T-helper 9 cell (primary cell): ENCODE results near the gene TRIO.
"Not testable (repeated sequence)": the region's sequence is repeated elsewhere in the genome, so short reads cannot be mapped to it uniquely, and the experiment has no call there.

Source experiments
- DNase-seq: peaks from one replicate; pipeline ENCODE4 v3.0.0-alpha.2; 2020

The TRIO gene

DNA sequence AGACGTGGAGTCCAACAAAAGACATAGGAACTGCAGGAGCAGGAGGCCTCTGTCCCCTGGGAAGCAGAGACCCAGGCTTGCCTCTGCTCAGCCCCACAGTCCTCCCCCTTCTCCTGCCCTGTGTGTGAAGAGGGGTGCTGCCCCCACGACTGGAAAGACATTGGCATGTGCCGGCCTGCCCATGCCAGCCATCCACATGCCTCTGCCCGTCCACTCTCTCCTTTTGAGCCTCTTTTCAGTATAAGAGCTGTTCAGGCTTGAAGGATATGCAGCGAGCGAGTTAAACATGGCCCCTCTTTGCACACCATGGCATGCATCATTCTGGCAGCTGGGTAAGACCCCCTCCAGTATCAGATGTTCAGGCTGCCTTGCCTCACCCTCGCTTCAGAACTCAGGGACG, 278.7 kb downstream of the TRIO start:
- no peak for DNase-seq

DNA sequence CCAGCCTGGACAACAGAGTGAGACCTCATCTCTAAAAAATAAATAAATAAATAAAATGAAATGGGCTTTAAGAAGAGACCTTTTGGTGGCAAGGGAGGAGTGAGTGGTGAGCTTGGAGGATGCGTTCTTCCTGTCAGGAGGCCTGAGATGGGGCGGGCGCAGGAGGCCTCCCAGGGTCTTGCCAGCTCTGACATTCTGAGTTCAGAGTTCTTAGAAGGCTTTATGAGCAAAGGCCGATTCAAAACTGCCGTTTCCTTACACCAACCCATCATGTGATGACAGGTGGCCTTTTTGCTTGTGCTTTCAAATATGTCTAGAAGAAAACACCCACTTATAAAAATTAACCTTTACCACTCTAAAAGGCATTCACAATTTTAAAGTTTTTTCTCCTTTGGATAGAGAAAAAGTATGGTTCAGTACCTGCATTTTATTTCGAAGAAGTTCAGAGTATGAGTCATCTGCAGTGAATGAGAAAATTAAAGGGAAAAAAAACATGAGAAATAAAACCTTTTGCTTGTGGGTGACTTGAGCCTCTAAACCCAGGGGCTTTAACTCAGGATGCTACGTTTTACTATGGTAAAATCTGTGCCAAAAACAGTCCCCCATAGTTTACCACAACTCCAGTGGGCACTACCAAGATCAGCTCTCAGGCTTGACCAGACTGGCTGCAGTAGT, 281.0 kb downstream of the TRIO start:
- no peak for DNase-seq

DNA sequence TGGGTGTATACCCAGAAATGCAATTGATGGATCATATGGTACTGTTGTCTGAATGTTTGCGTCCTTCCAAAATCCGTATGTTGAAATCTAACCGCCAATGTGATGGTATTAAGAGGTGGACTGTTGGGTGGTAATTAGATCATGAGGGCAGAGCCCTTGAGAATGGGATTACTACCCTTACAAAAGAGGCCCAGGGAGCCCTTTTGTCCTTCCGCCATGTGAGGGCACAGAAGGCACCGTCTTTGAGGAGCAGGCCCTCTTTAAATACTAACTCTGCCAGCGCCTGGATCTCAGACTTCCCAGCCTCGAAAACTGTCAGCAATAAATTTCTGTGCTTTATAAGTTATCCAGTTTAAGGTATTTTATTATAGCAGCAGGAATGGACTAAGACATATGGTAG, 282.4 kb downstream of the TRIO start:
- DNase-seq, result no peak

DNA sequence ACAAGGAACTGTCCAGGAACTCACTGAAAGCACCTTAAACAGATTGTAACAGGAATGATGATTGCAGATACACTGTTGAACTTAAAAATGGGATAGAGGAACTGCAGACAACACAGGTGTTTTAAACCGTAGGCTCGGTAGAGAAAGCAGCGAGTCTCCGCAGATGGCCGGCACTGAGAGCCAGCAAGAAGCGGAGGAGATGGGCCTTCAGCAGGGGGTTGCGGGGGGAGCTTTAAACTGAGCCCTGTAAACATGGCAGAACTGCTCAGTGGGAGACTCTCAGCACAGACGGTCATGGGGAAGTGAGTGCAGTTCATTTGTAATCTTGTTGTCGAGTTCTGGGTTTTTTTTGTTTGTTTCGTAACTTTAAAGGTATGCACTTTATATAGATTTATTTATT, 283.4 kb downstream of the TRIO start:
- DNase-seq, result no peak

DNA sequence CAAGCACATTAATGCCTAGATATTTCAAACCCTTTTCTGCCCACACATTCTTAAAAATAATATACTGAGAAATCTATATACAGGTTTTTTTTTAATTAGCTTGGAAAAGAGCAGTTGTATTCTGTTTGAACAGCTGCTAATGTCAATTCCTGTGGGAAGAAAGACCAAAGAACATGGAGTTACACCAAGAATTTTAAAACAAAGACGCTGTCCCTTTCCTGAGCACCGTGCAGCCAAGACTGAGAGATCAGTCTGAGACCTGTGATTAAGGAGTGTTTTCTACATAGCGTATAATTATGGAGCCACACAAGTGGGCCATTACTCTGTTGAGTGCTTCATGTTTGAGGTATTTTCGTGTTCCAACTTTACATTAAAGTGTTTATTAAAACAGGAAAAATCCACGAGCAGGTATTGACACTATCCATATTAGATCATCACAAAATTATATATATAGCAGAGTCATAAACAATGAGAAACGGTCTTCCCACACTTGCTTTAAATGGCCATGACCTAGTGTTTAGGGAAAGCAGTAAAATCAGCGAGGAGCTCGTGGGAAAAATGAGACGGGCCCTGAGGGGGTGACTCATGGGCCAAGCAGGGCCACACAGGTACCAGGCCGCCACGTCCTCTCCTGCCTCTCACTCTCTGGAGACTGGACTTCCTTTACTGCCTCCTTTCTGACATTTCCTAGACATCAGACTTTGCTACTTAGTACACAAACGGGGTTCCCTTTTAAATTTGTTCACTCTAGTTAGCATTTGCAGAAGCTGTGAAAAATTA, 285.4 kb downstream of the TRIO start:
- no peak for DNase-seq

DNA sequence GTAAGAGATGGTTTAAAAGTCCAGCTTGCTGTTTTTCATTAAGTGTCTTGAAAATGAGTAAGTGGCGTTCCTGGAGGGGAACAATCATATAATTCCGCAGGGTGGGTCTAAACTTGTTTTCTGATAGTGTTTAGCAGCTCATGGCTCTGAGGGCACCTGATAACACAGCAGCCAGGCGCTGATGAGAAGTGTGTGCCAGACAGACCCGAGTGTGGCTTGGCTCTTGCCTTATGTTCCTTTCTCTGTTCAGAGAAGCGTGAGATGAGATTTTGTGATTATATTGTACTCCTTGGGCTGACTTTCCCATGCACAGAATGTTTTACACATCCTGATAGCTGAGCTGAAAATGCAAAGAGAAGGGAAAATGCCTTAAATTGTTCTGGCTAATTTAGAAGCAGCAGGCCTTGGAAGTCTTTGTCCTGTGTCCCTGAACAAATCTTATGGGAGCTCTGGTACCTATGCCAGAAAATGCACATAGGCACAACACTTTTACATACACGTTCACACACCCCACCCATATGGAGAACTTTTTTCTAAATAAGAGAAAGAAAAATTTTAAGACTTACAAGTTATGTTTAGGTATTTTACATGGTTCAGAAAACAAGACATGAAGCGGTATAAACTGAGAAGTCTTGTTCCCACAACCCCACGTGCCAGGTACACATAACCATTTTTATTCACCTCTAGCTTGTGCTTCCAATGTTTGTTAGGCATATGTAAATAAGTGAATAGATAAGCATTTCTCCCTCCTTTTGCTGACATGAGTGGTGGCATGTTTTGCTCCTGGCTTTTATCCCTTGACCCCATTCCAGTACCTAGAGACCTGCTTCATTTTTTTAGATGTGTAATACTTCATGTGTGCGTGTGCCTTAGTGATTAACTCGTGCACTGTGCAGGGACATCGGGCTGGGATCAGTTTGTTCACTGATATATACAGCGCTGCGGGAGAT, 286.2 kb downstream of the TRIO start:
- no peak for DNase-seq

DNA sequence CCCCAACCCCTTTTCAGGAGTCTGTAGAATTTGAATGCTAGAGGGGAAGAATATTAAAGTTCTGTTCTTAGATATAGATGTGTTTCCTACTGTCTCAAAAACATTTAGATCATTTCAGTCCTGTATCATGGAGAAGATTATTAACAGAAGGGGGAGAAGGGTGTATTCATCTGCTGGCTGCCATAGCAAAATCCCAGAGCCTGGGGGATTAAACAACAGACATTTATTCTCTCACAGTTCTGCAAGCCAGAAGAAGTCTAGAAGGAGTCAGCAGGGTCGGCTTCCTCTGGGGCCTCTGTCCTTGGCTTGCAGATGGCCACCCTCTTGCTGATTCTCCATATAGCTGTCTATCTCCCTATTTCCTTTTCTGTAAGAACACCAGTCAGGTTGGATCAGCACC, 288.4 kb downstream of the TRIO start:
- DNase-seq, result no peak

DNA sequence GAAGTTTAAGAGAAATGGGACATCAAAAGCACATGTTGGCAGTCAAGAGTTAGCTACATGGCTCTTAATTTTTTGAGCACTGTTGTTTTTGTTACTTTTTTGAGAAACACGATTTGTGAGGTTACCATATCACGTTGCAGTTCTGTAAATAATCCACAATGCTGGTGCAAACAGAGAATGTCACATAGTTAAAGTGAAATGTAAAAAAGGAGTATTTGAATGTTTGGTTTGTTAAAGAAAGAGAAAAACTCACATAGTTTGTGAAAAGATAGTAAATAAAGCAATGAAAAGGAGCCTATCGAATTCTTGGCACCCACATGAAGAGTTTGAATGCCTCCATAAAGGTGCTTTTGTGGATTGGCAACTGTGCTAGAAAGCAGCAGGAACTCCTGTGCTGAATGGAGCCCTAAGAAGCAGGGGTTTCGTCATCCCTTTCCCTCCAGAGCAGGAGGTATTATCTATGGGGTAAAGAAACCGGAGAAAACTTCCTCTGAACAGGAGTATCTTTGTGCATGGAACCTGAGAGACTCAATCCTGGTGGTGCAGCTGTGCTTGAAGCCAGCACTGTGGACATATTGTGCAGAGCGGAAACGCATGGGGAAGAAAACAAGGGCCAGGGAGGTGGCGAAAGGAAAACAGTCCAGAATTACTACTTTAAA, 289.9 kb downstream of the TRIO start:
- DNase-seq, result no peak

DNA sequence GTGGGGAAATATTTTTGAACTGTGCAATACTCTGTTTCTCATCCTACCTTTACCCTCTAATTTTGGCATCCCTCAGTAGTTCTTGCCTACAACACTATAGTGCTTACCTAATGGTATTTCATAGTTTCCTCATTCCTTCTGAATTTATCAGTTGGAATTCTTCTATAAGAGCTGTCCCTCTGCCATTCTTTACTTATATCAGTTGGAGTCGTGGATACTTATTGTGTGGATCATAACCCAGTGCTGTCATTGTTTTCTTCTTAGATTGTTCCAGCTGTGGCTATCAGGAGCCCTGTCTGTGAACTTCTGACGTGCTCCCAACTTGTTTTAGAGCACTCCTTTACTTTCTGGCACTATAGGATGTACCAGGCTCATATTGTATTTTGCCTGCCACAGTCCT, 292.3 kb downstream of the TRIO start:
- DNase-seq, result no peak

DNA sequence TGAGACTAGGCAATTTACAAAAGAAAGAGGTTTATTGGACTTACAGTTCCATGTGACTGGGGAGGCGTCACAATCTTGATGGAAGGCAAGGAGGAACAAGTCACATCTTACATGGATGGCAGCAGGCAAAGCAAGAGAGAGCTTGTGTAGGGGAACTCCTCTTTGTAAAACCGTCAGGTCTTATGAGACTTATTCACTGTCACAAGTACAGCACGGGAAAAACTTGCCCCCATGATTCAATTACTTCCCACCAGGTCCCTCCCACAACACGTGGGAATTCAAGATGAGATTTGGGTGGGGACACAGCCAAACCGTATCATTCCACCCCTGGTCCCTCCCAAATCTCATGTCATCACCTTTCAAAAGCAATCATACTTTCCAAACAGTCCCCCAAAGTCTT, 293.0 kb downstream of the TRIO start:
- not testable (repeated sequence) for DNase-seq

DNA sequence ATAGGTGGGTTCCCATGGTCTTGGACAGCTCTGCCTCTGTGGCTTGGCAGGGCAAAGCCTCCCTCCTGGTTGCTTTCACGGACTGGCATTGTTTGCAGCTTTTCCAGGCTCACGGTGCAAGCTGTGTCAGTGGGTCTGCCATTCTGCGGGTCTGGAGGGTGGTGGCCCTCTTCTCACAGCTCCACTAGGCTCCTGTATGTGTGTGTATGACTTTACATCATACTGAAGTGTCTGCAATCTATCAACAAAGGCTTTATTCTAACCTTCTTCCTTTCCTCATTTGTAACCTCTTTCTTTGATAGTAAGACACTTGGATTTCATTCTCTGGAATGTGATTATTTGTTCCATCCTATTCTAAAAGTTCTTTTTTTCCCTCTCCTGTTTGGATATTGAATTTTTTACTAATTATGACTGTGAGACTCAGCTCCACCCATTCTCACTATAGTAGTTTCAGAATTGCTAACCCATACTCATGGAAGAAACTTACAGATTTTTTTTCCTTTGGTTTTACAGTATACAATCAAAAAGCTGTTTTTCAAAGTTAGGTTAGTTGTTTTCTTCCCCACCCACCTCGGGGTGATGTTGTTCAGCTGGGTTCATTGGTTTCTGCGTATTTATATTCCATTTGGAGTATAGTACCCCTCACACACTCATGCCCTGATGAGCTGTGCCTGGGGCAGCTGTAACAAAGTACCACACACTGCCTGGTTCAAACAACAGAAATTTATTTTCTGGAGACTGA, 293.8 kb downstream of the TRIO start:
- no peak for DNase-seq

DNA sequence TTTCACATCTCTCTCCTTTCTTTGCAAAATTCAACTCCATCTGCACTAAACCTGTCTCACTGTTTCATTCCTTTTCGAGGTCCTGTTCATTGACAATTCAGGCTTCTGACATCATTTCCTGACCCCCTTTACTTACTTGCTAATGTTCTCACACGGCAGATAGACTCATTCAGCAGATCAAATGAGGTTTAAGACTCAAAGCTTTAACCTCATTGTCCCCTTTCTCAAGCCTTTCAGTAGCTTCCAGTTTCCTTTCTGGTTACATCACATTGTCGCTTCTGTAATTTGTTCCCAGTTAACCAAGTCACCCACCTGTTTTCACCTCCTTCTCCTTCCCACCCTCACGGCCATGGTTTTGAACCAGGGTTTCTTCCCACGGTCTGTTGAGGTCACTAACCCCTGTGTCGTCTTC, 295.1 kb downstream of the TRIO start:
- no peak for DNase-seq

DNA sequence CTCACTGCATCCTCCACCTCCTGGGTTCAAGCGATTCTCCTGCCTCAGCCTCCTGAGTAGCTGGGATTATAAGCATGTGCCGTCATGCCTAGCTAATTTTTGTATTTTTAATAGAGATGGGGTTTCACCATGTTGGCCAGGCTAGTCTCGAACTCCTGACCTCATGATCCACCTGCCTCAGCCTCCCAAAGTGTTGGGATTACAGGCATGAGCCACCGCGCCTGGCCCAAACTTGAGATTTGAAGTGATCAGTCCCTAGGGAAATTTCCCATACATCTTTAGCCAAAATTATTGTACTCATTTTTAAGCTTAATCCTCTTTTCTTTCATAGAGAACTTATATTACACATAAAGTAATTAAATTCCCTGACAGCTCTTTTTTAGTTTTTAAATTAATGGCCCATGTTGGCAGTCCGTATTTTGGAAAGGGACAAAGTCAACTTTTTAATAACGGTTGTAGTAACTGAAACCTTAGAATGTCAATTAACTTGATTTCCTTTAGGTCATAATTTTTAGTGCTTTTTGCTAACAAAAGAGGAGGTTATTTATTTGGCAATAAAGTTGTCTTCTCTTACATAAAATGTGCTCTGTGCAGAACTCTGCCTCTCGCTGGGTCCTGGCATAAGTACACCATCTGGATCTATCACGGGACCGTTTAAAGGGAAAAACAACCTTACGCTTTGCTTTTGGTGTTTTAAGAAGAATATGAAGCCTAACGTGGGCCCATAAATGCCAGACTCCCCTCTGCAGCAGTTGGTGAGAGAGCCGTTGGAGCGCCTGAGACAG, 296.1 kb downstream of the TRIO start:
- DNase-seq, result no peak

DNA sequence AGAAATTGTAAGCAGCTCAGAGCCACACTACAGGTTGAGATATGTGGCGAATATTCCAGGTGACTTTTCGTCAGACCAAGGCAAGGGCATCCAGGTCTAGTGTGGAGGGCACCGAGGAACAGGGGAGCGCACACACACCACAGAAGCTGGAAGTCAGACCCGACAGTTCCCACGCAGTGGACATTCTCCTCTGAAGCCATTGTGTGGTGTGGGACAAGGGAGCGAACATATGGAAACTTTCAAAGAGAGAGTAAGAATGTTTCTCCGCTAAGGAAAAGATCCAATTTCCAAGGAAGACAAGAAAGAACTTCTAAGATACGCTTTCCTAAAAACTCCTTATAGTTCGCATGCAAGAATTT, 297.1 kb downstream of the TRIO start:
- no peak for DNase-seq

DNA sequence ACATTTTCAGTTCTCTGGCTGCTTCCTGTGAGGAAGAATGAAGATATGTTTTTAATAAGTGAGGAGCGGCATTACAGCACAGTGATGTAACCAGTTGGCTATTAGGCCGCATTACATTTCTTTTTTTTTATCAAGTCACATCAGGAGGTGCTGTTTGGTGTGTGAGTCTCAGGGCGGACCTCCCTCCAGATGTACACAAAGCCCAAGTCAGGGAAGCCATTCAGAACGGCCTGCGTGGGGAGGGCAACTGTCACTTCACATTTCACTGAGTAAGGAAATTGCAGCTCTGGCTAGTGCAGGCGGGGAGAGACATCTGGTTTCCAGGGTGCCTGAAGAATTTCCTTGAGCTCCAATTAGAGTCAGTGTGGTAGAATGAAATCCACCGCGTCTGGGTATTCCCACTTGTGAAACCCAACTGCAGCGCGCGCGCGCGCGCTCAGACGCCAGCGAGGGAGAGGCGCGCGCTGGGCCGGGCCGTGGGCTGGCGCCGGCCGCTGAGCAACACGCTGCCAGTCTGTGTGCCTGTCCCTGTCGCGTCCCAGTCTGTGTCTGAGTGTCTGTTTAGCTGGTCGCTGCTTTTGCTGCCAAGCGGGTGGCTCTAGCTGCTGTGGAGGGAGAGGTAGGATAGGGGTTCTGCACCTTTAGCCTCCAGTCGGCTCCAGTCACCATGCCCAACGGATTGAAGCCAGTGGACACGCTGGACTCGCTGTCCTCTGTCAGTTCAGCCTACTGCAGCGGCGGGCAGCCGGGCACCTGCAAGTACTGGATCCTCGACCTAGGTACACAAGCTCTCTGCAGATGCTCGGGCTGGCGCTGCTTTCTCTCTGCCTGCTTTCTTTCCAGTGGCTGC, 297.7 kb downstream of the TRIO start:
- DNase-seq, result no peak

DNA sequence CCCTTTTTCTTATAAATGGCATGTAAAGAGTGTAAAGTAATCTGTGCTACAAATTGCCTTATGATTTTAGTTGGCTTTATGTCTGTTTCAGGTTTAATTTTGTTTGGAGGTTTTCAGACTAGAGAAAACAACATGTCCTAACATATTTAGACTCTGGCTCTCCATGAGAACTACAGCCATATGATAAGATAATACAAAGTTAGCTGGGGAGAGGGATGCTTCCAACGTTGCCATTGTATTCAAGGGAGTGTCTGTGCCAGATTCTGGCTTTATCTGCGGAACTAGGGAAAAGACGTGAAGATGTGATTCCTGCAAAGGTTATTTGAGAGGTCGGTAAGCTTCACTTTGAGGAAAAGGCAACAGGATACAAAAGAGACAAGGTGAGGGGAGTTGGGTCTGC, 298.5 kb downstream of the TRIO start:
- DNase-seq, result no peak

DNA sequence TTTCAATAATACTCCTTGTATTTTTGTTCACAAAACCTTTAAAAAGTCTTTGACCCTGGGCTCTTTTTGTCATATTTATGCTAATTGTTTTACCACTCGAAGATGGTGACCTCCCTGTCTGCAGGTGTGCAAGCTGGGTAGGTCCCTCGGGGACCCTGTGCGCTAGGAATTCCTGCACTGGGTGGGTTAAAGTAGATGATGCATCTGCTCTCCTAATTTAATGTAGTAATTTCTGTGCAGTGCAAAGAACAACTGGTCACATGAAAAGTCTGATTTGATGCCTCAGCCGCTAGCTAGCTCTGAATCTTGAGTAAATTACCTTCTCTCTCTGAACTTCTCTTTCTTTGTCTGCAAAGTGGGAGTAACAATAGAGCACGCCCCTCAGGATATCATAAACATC, 299.4 kb downstream of the TRIO start:
- no peak for DNase-seq

DNA sequence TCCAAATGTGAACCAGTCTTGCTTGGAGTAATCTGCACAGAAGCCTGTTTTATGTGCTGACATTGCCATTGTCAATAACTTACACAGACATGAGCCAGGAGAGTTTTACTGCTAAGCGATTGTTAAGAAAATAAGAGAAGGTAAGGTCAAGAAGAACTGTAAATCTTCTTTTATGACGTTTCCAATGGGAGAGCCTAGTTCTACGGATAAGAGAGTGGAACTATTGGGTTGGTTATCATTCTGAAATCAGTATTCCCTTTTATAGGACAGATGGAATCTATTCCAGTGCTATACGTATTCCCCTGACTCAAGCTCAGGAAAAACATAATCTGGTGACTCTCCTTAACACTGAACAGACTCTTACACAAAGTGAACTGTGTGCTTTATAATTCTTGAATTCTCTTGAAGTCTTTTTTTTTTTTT, 300.5 kb downstream of the TRIO start:
- DNase-seq, result no peak

DNA sequence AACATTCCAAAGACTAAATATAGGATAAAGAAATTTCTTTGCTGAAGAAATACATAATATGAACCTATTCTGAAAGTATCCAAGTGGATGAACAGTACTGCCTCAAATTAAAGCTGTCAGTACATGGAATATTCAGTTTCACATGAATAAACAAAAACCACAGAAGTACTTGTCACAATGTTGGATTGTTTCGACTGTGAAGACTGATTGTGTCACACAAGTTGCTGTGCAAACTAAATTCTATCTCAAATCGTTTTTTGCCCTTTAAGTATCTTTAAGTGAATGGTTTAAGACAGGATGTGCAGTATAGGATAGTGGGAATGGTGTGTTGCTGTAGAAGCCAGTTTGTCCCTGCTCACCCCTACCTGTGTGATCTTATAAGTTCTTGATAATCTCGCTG, 301.0 kb downstream of the TRIO start:
- DNase-seq, result no peak

DNA sequence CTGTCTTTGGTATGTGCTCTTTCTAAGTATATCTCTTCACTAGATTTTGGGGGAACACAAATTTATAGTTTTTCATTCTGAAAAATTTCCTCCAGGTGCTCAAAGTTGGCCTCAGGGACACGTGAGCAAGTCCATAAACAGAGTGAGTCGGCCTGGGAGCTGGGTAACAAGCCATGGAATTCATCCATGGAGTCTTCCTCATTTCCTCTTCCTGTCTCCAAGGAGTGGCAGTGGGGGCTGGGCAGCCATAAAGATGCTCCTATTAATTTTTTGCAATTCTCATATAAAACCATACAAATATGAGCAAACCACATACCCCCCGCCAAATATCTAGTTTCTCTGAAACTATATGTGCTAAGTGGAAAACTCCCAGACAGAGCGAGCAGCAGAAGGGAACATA, 301.9 kb downstream of the TRIO start:
- DNase-seq, result no peak
